PC-3 (cell line): ENCODE measurements around the gene PIAS2.

Experiments used
- EZH2 ChIP-seq: fragments of 300-600 bp; sonication (generic); IDR thresholded peaks from one replicate; pipeline ENCODE4 v1.6.1; 2017; ENCODE audit warnings: antibody characterized with exemption, mild to moderate bottlenecking, low read length; ENCODE audit not compliant: unreplicated experiment
- EZH2phosphoT487 ChIP-seq: fragments of 300-600 bp; sonication (generic); IDR thresholded peaks from 2 replicates; pipeline ENCODE4 v1.6.1; 2018; ENCODE audit warnings: mild to moderate bottlenecking, antibody characterized with exemption, low read length, borderline replicate concordance
- TF ChIP-seq, protein P1 (sequence below): fragments of 300-600 bp; sonication (generic); conservative IDR thresholded peaks from 2 replicates; pipeline ENCODE4 v1.5.1; 2017; ENCODE audit warnings: antibody characterized with exemption, low read depth, mild to moderate bottlenecking, low read length

GRCh38 chr18:46829947-46830346 lies 87.4 kb downstream of the PIAS2 start:
- TF ChIP-seq, protein P1, sequence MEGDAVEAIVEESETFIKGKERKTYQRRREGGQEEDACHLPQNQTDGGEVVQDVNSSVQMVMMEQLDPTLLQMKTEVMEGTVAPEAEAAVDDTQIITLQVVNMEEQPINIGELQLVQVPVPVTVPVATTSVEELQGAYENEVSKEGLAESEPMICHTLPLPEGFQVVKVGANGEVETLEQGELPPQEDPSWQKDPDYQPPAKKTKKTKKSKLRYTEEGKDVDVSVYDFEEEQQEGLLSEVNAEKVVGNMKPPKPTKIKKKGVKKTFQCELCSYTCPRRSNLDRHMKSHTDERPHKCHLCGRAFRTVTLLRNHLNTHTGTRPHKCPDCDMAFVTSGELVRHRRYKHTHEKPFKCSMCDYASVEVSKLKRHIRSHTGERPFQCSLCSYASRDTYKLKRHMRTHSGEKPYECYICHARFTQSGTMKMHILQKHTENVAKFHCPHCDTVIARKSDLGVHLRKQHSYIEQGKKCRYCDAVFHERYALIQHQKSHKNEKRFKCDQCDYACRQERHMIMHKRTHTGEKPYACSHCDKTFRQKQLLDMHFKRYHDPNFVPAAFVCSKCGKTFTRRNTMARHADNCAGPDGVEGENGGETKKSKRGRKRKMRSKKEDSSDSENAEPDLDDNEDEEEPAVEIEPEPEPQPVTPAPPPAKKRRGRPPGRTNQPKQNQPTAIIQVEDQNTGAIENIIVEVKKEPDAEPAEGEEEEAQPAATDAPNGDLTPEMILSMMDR = no peak
- no peak for TF ChIP-seq EZH2
- no peak for TF ChIP-seq EZH2phosphoT487
